HG02798 (cell line): Measurements from ENCODE around the gene TLR6.
"Not testable (repeated sequence)": the region's sequence is repeated elsewhere in the genome, so short reads cannot be mapped to it uniquely, and the experiment has no call there.

Experiments
- ATAC-seq: cut with Tn5 transposase; IDR thresholded peaks from one replicate; pipeline ENCODE4 v1.9.1; 2021; ENCODE audit warnings: mild to moderate bottlenecking; ENCODE audit not compliant: unreplicated experiment, poor library complexity

The TLR6 gene

DNA sequence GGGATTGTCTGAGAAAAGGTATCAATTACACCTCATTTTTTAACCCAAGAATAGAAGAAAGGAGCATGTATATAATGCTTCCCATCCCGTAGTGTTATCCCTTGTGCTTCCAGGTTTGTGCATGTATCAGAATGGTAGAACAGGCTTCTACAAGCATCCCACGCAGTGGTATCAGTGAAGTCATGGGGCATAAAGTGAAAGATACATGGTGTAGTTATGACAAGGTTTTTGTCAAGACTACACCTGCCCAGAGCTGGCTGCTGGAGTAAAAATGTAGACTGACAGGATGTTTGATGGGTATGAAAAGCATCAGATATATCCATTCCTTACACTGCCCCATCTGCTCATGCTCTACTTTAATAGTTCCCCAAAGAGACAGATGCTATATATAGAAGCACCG lies 61.5 kb downstream of the TLR6 start:
- ATAC-seq = no peak

GRCh38 chr4:38794051-38794450 lies 62.6 kb downstream of the TLR6 start:
- no peak for ATAC-seq

DNA sequence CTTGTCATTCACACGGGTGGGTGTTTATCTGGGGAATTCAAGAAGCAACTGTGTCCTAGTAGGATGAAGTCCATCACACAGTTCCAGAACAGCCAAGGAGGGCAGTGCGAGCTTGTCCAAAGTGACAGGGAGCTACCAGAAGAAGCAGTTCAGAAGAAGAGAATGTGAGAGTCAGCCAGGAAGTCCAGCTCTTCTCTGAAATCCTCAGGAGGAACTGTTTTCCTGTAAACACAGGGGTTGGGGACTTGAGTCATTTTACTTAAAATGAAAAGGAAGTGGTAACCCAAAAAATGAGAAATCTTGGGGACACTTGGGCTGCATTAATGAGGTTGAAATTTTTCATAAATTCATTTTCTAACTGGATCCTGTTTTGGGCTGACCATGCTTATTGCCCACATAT lies 65.6 kb downstream of the TLR6 start:
- no peak for ATAC-seq

GRCh38 chr4:38788317-38788716 lies 68.3 kb downstream of the TLR6 start:
- no peak for ATAC-seq

- no peak for ATAC-seq
These were observed 68.9 kb downstream of the TLR6 start for GRCh38 chr4:38787693-38788092.

DNA sequence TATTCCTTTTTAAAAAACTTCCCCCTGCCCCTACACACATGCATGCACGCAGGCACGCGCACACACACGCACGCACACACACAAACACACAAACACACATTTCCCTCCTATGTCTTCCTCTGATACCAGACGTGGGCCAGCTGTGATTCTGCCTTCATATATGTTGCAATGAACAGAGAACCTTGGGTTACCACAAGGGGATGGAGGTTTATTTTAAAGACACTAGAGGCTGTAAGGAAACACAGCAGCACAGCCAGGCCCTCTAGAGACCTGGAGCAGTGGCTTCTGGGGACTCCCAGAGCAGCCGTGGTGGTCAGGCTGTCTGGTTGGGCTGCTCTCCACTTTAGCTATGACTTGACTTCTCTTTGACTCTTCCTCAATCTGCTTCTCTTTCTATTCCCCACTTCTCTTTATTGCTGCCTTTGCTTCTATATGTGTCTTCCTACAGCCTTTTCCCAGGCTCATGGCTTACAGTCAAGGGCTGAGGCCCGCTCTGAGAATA lies 70.7 kb downstream of the TLR6 start:
- peak; percentile 46 for ATAC-seq

GRCh38 chr4:38785041-38785790 lies 71.4 kb downstream of the TLR6 start:
- no peak for ATAC-seq

- no peak for ATAC-seq
These were observed 72.5 kb downstream of the TLR6 start for GRCh38 chr4:38784141-38784540.

- ATAC-seq = no peak
These were observed 73.5 kb downstream of the TLR6 start for GRCh38 chr4:38783109-38783460.

- ATAC-seq = peak; percentile 77
These were observed 74.0 kb downstream of the TLR6 start, which contains the start of gene TLR10 for GRCh38 chr4:38782452-38783108. TLR10 (minus strand) TSS chr4:38782990; CDS start chr4:38775590, 7,400 bp downstream.

DNA sequence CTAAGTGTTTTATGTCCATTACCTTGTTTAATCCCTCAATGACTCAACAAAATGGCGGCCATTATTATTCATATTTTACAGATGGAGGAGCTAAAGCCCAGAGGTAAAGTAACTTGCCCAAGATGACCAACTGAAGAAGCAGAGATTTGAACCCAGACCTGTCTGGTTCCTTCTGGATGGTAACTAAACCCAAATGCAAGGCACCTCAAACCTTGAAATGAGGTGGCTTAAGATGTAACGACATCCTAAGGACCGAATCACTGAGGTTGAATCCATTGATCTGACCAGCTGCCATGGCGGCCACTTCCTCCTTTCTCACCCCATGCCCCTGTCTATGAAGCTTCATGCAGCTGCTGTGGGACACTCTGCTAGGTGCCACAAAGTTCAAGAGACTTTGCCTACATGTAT lies 74.8 kb downstream of the TLR6 start:
- ATAC-seq = peak; percentile 32

DNA sequence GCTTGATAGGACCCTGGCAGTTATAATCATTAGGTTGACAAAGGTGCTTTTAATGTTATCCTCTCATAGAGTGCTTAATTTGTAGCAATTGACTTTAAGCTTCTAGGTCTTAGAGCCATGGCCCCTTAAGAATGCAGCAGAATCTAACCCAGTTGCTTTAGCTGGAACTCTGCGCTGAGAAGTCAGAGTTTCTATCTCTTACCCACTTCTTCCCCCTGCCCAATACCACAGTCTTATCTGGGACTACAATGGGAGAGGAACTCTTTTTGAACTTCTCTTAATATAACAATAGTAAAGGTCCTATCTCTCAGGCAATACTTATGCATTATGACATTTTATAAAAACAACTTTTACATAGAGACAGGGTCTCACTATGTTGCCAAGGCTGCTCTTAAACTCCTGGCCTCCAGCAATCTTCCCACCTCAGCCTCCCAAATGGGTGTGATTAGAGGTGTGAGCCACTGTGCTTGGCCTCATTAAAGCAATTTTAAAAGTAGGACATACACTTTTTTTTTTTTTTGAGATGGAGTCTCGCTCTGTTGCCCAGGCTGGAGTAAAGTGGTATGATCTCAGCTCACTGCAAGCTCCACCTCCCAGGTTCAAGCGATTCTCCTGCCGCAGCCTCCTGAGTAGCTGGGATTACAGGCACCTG lies 75.7 kb downstream of the TLR6 start:
- ATAC-seq = no peak

DNA sequence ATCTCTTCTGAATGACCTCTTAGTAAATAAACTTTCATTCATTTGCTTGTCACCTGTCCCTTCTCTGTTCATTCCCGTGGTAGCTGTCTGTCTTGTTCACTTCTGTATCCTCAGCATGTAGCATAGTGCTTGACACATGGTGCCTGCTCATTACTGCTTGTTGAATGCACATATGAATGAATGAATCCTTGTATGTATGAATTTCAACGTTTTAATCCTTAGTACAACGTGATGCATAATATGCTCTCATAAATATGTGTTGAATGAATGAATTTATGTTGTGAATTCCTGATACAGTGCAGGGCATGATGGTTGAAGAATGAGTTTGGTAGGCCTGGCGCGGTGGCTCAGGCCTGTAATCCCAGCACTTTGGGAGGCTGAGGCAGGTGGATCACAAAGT lies 76.8 kb downstream of the TLR6 start:
- no peak for ATAC-seq

DNA sequence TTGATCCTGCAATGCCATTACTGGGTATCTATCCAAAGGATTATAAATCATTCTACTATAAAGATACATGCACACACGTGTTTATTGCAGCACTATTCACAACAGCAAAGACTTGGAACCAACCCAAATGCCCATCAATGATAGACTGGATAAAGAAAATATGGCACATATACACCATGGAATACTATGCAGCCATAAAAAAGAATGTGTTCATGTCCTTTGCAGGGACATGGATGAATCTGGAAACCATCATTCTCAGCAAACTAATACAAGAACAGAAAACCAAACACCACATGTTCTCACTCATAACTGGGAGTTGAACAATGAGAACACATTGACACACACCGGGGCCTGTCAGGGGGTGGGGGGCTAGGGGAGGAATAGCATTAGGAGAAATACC lies 78.7 kb downstream of the TLR6 start:
- not testable (repeated sequence) for ATAC-seq

GRCh38 chr4:38775326-38775725 lies 81.3 kb downstream of the TLR6 start:
- ATAC-seq = no peak

DNA sequence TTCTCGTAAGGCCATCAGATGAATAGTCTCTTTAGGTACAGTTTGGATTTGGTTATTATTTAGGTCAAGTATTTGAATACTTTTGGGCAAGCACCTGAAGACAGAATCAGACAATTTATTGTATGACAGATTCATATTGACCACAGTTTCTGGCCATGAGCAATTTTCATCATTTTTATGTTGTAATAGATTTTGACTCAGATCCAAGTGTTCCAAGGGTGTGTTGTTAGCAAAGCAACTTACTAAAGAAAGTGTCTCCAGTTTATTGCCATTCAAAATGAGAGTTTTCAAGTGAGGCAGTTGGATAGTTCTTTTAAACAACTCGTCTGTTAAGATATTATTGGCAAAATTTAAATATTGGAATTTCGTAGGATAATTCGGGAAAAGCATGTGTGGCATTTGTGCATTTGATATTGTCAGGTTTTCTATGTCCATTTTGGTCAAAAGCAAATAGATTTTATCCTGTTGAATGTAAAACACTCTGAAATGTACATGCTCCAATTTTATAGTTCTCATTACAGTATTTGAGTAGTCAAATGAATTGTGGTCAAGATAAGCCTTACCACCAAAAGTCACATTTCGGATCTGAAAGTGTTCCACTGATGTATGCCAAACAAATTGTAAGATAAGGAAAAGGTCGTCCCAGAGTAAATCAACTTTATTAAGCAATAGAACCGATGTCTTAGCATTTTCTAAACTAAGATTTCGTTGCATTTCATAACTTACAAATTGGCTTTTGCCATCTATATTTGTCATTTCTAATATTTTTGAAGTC lies 82.2 kb downstream of the TLR6 start:
- ATAC-seq = no peak
